ENCODE data around the gene ITGA3.

The ITGA3 gene

GRCh38 chr17:50095626-50096037 lies 39.7 kb downstream of the ITGA3 start:
- no peak for DNase-seq

- DNase-seq: no peak
Observed at GRCh38 chr17:50096092-50096491, 40.2 kb downstream of the ITGA3 start.

GRCh38 chr17:50096758-50097157 lies 40.8 kb downstream of the ITGA3 start:
- no peak for DNase-seq

GRCh38 chr17:50097455-50097854 lies 41.5 kb downstream of the ITGA3 start:
- no peak for DNase-seq

GRCh38 chr17:50097926-50098325 lies 42.0 kb downstream of the ITGA3 start:
- DNase-seq: no peak

- DNase-seq: no peak
Observed at GRCh38 chr17:50098583-50098982, 42.7 kb downstream of the ITGA3 start.

- DNase-seq: no peak
Observed at GRCh38 chr17:50099003-50099402, 43.1 kb downstream of the ITGA3 start.

- no peak for DNase-seq
Observed at GRCh38 chr17:50100480-50100883, 44.6 kb downstream of the ITGA3 start.

- no peak for DNase-seq
Observed at GRCh38 chr17:50100921-50101345, 45.0 kb downstream of the ITGA3 start.

GRCh38 chr17:50101346-50102163 lies 45.6 kb downstream of the ITGA3 start:
- no peak for DNase-seq

- no peak for DNase-seq
Observed at GRCh38 chr17:50102164-50102991, 46.5 kb downstream of the ITGA3 start.

GRCh38 chr17:50103252-50103651 lies 47.3 kb downstream of the ITGA3 start:
- DNase-seq: no peak

- no peak for DNase-seq
Observed at GRCh38 chr17:50103941-50104340, 48.0 kb downstream of the ITGA3 start.

- DNase-seq: no peak
Observed at GRCh38 chr17:50105811-50106210, 49.9 kb downstream of the ITGA3 start.

- no peak for DNase-seq
Observed at GRCh38 chr17:50106393-50107131, 50.7 kb downstream of the ITGA3 start.

GRCh38 chr17:50107790-50108414 lies 52.0 kb downstream of the ITGA3 start:
- DNase-seq: no peak

GRCh38 chr17:50108556-50108955 lies 52.6 kb downstream of the ITGA3 start:
- DNase-seq: no peak

- DNase-seq: no peak
Observed at GRCh38 chr17:50109207-50109606, 53.3 kb downstream of the ITGA3 start.

- DNase-seq: no peak
Observed at GRCh38 chr17:50109785-50110184, 53.9 kb downstream of the ITGA3 start.

- DNase-seq: no peak
Observed at GRCh38 chr17:50110591-50111349, 54.9 kb downstream of the ITGA3 start.

- no peak for DNase-seq
Observed at GRCh38 chr17:50111673-50112655, 56.1 kb downstream of the ITGA3 start.
